Measurements from ENCODE around the gene ADAM20.

Gene ADAM20

GRCh38 chr14:70534904-70535303 is at the start of gene ADAM20:
ADAM20 (minus strand) TSS chr14:70535004; CDS start chr14:70524757, 10,247 bp downstream.
- no peak within 1 kb of the TSS for H3K4me3 ChIP-seq (ENCODE audit: low read depth, low read length)
- in situ Hi-C loops (cut with HindIII; ENCODE audit: low sequenced_read_pairs): no loop called here
- no peak for DNase-seq (ENCODE audit: low read depth, low spot score)
- TF ChIP-seq, protein P1, sequence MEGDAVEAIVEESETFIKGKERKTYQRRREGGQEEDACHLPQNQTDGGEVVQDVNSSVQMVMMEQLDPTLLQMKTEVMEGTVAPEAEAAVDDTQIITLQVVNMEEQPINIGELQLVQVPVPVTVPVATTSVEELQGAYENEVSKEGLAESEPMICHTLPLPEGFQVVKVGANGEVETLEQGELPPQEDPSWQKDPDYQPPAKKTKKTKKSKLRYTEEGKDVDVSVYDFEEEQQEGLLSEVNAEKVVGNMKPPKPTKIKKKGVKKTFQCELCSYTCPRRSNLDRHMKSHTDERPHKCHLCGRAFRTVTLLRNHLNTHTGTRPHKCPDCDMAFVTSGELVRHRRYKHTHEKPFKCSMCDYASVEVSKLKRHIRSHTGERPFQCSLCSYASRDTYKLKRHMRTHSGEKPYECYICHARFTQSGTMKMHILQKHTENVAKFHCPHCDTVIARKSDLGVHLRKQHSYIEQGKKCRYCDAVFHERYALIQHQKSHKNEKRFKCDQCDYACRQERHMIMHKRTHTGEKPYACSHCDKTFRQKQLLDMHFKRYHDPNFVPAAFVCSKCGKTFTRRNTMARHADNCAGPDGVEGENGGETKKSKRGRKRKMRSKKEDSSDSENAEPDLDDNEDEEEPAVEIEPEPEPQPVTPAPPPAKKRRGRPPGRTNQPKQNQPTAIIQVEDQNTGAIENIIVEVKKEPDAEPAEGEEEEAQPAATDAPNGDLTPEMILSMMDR (IDR thresholded peaks at IDR 0.05; ENCODE audit: low read depth, low read length): no peak

- DNase-seq (ENCODE audit: low read depth, low spot score): no peak
- TF ChIP-seq, protein P1 (IDR thresholded peaks at IDR 0.05; ENCODE audit: low read depth, low read length): no peak
- in situ Hi-C loops (cut with HindIII; ENCODE audit: low sequenced_read_pairs): no loop called here
- no peak overlapping the region for H3K4me3 ChIP-seq (ENCODE audit: low read depth, low read length)
Observed at GRCh38 chr14:70576891-70577290, 42.1 kb upstream of the ADAM20 start.

- no peak overlapping the region for H3K4me3 ChIP-seq (ENCODE audit: low read depth, low read length)
- TF ChIP-seq, protein P1 (IDR thresholded peaks at IDR 0.05; ENCODE audit: low read depth, low read length): no peak
- no peak for DNase-seq (ENCODE audit: low read depth, low spot score)
- in situ Hi-C loops (cut with HindIII; ENCODE audit: low sequenced_read_pairs): no loop called here
Observed at GRCh38 chr14:70573050-70573449, 38.2 kb upstream of the ADAM20 start.

GRCh38 chr14:70571139-70571538 is 36.3 kb upstream of the ADAM20 start:
- TF ChIP-seq, protein P1 (IDR thresholded peaks at IDR 0.05; ENCODE audit: low read depth, low read length): no peak

GRCh38 chr14:70567791-70568190 is 33.0 kb upstream of the ADAM20 start:
- no peak overlapping the region for H3K4me3 ChIP-seq (ENCODE audit: low read depth, low read length)
- TF ChIP-seq, protein P1 (IDR thresholded peaks at IDR 0.05; ENCODE audit: low read depth, low read length): peak; percentile 73
- DNase-seq (ENCODE audit: low read depth, low spot score): peak; percentile 36
- in situ Hi-C loops (cut with HindIII; ENCODE audit: low sequenced_read_pairs): no loop called here

More at GRCh38 chr14:70571139-70571538, 36.3 kb upstream of the ADAM20 start:
- DNase-seq (ENCODE audit: low read depth, low spot score): no peak
- no peak overlapping the region for H3K4me3 ChIP-seq (ENCODE audit: low read depth, low read length)
- in situ Hi-C loops (cut with HindIII; ENCODE audit: low sequenced_read_pairs): no loop called here

GRCh38 chr14:70563869-70564268 is 29.1 kb upstream of the ADAM20 start:
- in situ Hi-C loops (cut with HindIII; ENCODE audit: low sequenced_read_pairs): no loop called here
- DNase-seq (ENCODE audit: low read depth, low spot score): no peak
- TF ChIP-seq, protein P1 (IDR thresholded peaks at IDR 0.05; ENCODE audit: low read depth, low read length): no peak

GRCh38 chr14:70563417-70563816 is 28.6 kb upstream of the ADAM20 start:
- DNase-seq (ENCODE audit: low read depth, low spot score): no peak
- TF ChIP-seq, protein P1 (IDR thresholded peaks at IDR 0.05; ENCODE audit: low read depth, low read length): no peak
- in situ Hi-C loops (cut with HindIII; ENCODE audit: low sequenced_read_pairs): no loop called here
- no peak overlapping the region for H3K4me3 ChIP-seq (ENCODE audit: low read depth, low read length)

More at GRCh38 chr14:70563869-70564268, 29.1 kb upstream of the ADAM20 start:
- H3K4me3 ChIP-seq (ENCODE audit: low read depth, low read length): no peak overlapping the region
